Mesendoderm (in vitro differentiated cells): ENCODE data around the gene C1QTNF8.

Experiments used
- DNase-seq: peaks from one replicate; pipeline ENCODE4 v3.0.0; 2013
- H2AK5ac ChIP-seq: 2 replicates; pipeline ENCODE4 v1.6.1; 2013; ENCODE audit warnings: low read length, inconsistent platforms
- H2BK120ac ChIP-seq: 2 replicates; pipeline ENCODE4 v1.6.1; 2013; ENCODE audit warnings: low read depth, mild to moderate bottlenecking, low read length, moderate library complexity, mixed read lengths
- H2BK15ac ChIP-seq: replicated peaks from 2 replicates; pipeline ENCODE4 v1.6.1; 2013; ENCODE audit warnings: low read depth, mild to moderate bottlenecking, moderate library complexity
- H2BK5ac ChIP-seq: 2 replicates; pipeline ENCODE4 v1.6.1; 2013; ENCODE audit warnings: low read length, inconsistent platforms
- H3K18ac ChIP-seq: 2 replicates; pipeline ENCODE4 v1.6.1; 2013; ENCODE audit warnings: mild to moderate bottlenecking, low read length, mixed read lengths
- H3K23ac ChIP-seq: one replicate; pipeline ENCODE4 v1.6.1; 2013; ENCODE audit warnings: low read length
- H3K27ac ChIP-seq: 2 replicates; pipeline ENCODE4 v1.5.1; 2013; ENCODE audit warnings: low read depth, mild to moderate bottlenecking, inconsistent platforms, low read length, moderate library complexity
- H3K27me3 ChIP-seq: 2 replicates; pipeline ENCODE4 v1.6.1; 2013; ENCODE audit warnings: low read length, control low read depth, mild to moderate bottlenecking, inconsistent platforms; ENCODE audit not compliant: insufficient read depth, poor library complexity
- H3K36me3 ChIP-seq: 2 replicates; pipeline ENCODE4 v1.6.1; 2013; ENCODE audit warnings: low read length, inconsistent platforms; ENCODE audit not compliant: control insufficient read depth, insufficient read depth
- H3K4ac ChIP-seq: one replicate; pipeline ENCODE4 v1.6.1; 2013; ENCODE audit warnings: low read depth, mild to moderate bottlenecking, low read length, moderate library complexity
- H3K4me1 ChIP-seq: 2 replicates; pipeline ENCODE4 v1.6.1; 2013; ENCODE audit warnings: low read depth, low read length, inconsistent platforms; ENCODE audit not compliant: control insufficient read depth
- H3K4me2 ChIP-seq: 2 replicates; pipeline ENCODE4 v1.6.1; 2013; ENCODE audit warnings: low read length
- H3K4me3 ChIP-seq: 2 replicates; pipeline ENCODE4 v1.5.1; 2013; ENCODE audit warnings: mild to moderate bottlenecking, low read length
- H3K56ac ChIP-seq: one replicate; pipeline ENCODE4 v1.6.1; 2013; ENCODE audit warnings: low read length
- H3K79me1 ChIP-seq: 2 replicates; pipeline ENCODE4 v1.6.1; 2013; ENCODE audit warnings: low read length, inconsistent platforms
- H3K79me2 ChIP-seq: 2 replicates; pipeline ENCODE4 v1.6.1; 2013; ENCODE audit warnings: mild to moderate bottlenecking, low read length; ENCODE audit not compliant: control insufficient read depth, insufficient read depth
- H3K9ac ChIP-seq: 2 replicates; pipeline ENCODE4 v1.6.1; 2013; ENCODE audit warnings: low read length, inconsistent platforms
- H4K5ac ChIP-seq: one replicate; pipeline ENCODE4 v1.6.1; 2013; ENCODE audit warnings: low read length
- H4K8ac ChIP-seq: one replicate; pipeline ENCODE4 v1.6.1; 2013; ENCODE audit warnings: low read depth, mild to moderate bottlenecking, control low read depth, low read length, moderate library complexity
- WGBS: extraction: QIAGEN DNeasy Blood & Tissue Kit; methylation state at CpG from one replicate; pipeline ENCODE4 v1.1.7; 2013; ENCODE audit warnings: low lambda C conversion rate, missing lambda C conversion rate; ENCODE audit not compliant: insufficient coverage; ENCODE audit errors: extremely low coverage; 5-methylcytosine and 5-hydroxymethylcytosine counted together

Gene C1QTNF8

GRCh38 chr16:1082266-1082951 lies 13.6 kb downstream of the C1QTNF8 start:
- no peak for DNase-seq
- Histone ChIP-seq H3K79me1 (no peaks in the 10 kb centered on the region), H3K4me1 (peaks cover 4% of the 10 kb centered on the region), H3K4me2 (no peak overlapping the region), H3K27ac (no peak overlapping the region), H3K9ac (no peak overlapping the region), H3K18ac (no peak overlapping the region), H4K8ac (no peak overlapping the region), H3K36me3 (no peaks in the 10 kb centered on the region), H3K4ac (no peak overlapping the region), H2BK5ac (no peak overlapping the region), H3K4me3 (no peak overlapping the region), H2BK15ac (no peak overlapping the region), H2AK5ac (no peak overlapping the region), H3K23ac (no peak overlapping the region), H3K56ac (no peak overlapping the region), H2BK120ac (no peak overlapping the region), H4K5ac (no peak overlapping the region), H3K27me3 (no peaks in the 10 kb centered on the region), H3K79me2 (no peaks in the 10 kb centered on the region)
- no CpG with 5 or more reads among the region's 21 CpGs for WGBS

DNA sequence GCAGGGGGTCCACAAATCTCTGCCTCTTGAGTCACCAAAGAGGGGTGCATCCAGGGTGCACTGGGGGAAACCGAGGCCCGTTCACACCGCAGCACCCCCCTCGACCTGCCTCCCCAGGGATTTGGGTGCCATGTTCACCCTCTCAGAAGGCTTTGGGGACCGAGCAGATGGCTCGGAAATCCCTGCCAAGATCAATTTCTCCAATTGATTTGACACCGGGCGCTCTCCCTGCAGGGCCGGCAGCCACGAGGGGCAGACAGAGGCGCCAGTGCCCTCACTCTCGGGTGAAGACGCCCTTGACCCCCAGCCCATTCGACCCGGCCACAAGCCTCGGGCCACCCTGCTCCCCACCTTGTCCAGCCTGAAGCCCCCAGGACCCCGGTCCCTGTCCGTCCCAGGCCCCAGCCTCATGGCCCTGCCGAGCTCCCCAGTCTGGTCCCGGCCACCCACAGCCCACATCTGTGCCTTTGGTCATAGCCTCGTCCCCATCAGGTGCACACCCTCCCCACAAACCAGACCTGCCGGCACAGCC lies 14.2 kb downstream of the C1QTNF8 start:
- no peak overlapping the region for H3K4me3 ChIP-seq
- H3K23ac ChIP-seq = no peak overlapping the region
- DNase-seq = no peak
- no peak overlapping the region for H3K18ac ChIP-seq
- H2BK120ac ChIP-seq = no peak overlapping the region
- H3K27ac ChIP-seq = no peak overlapping the region
- no peak overlapping the region for H2BK15ac ChIP-seq
- H3K36me3 ChIP-seq = no peaks in the 10 kb centered on the region
- H2BK5ac ChIP-seq = no peak overlapping the region
- H4K8ac ChIP-seq = no peak overlapping the region
- H3K56ac ChIP-seq = no peak overlapping the region
- H3K4me1 ChIP-seq = peaks cover 4% of the 10 kb centered on the region
- no CpG with 5 or more reads among the region's 22 CpGs for WGBS
- no peak overlapping the region for H2AK5ac ChIP-seq
- no peak overlapping the region for H4K5ac ChIP-seq
- H3K4me2 ChIP-seq = no peak overlapping the region
- no peak overlapping the region for H3K4ac ChIP-seq
- no peak overlapping the region for H3K9ac ChIP-seq
- no peaks in the 10 kb centered on the region for H3K79me1 ChIP-seq
- no peaks in the 10 kb centered on the region for H3K79me2 ChIP-seq
- no peaks in the 10 kb centered on the region for H3K27me3 ChIP-seq

DNA sequence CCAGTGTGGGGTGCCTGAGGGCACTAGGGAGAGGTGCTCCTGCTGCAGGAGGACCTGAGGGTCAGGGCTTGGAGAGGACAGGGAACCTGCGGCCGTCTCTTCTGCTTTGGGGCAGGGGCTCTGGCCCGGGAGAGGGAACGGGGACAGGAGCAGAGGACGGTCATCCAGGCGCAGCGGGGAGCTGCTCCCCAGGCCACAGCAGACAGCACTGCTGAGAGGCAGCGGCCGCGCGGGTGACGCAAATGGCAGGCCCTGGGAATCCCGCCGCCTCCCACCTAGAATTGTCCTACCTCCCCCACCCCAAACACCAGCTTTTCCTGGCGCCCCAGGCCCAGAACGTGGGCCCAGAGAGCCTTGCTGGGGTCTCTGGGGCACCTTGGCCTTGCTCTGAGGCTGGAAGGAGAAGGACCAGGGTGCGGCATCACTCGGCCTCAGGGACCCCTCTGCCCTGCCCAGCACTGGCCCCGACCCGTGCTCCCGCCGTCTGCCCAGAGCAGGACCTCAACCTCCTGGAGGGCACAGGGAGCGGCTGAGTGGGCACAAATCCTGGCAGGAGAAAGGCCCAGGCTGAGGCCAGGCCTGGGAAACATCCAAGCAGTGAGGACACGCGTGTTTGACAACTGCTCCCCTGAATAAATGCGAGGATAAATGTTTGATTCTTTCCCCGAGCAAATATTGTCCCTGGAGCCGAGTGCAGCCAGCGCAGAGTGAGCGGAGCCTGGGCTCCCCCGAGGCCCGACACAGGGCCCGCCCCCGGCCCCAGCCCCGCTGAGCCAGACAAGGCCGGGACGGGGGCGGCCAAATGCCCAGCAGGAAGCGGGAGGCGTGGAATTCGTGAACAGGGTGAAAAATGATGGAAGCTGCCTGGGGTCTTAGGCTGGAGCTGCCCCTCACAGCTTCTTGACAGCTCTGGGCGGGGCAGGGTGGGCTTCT lies 15.0 kb downstream of the C1QTNF8 start:
- no peak overlapping the region for H2AK5ac ChIP-seq

DNA sequence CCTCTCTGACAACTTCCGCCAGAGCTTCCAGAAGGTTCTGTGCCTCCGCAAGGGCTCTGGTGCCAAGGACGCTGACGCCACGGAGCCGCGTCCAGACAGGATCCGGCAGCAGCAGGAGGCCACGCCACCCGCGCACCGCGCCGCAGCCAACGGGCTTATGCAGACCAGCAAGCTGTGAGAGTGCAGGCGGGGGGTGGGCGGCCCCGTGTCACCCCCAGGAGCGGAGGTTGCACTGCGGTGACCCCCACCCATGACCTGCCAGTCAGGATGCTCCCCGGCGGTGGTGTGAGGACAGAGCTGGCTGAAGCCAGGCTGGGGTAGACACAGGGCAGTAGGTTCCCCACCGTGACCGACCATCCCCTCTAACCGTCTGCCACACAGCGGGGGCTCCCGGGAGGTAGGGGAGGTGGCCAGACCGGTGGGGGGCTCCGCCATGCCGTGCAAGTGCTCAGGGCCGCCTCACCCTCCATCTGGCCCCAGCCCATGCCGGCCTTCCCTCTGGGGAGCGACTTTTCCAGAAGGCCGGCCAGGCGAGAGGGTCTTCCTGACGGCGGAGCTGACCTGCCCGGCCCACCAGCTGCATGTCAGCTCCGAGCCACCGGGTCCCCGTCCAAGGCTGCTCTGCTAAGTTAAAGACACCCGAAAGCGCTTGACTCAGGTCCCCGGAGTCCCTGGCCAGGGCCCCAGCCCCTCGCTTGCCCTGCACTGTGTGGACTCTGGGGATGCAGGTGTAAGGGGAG lies 16.1 kb downstream of the C1QTNF8 start:
- Histone ChIP-seq H4K5ac (no peak overlapping the region), H2BK120ac (no peak overlapping the region), H3K4ac (no peak overlapping the region), H3K27me3 (no peaks in the 10 kb centered on the region), H3K79me1 (no peaks in the 10 kb centered on the region), H4K8ac (no peak overlapping the region), H3K27ac (no peak overlapping the region), H3K56ac (peak overlapping the region; percentile 56), H3K79me2 (no peaks in the 10 kb centered on the region), H3K9ac (no peak overlapping the region), H2AK5ac (no peak overlapping the region), H2BK5ac (no peak overlapping the region), H3K4me2 (no peak overlapping the region), H3K4me1 (peaks cover 4% of the 10 kb centered on the region), H3K4me3 (no peak overlapping the region), H3K36me3 (no peaks in the 10 kb centered on the region), H3K18ac (peak overlapping the region; percentile 15), H2BK15ac (no peak overlapping the region), H3K23ac (no peak overlapping the region)
- no peak for DNase-seq
- WGBS = no CpG with 5 or more reads among the region's 45 CpGs

More for the DNA sequence above, 15.0 kb downstream of the C1QTNF8 start:
- H2BK120ac ChIP-seq = no peak overlapping the region
- no peak overlapping the region for H3K4me3 ChIP-seq
- no peaks in the 10 kb centered on the region for H3K79me2 ChIP-seq
- no peak overlapping the region for H2BK15ac ChIP-seq
- peak overlapping the region; percentile 74 for H3K23ac ChIP-seq
- no peaks in the 10 kb centered on the region for H3K27me3 ChIP-seq
- peak; percentile 39 for DNase-seq
- no peaks in the 10 kb centered on the region for H3K36me3 ChIP-seq
- no CpG with 5 or more reads among the region's 42 CpGs for WGBS
- H3K27ac ChIP-seq = no peak overlapping the region
- H3K9ac ChIP-seq = peak overlapping the region; percentile 8
- no peak overlapping the region for H2BK5ac ChIP-seq
- H4K8ac ChIP-seq = no peak overlapping the region
- H4K5ac ChIP-seq = no peak overlapping the region
- H3K18ac ChIP-seq = peak overlapping the region; percentile 15
- H3K79me1 ChIP-seq = no peaks in the 10 kb centered on the region
- peaks cover 4% of the 10 kb centered on the region for H3K4me1 ChIP-seq
- H3K56ac ChIP-seq = peak overlapping the region; percentile 61
- no peak overlapping the region for H3K4ac ChIP-seq
- H3K4me2 ChIP-seq = no peak overlapping the region

DNA sequence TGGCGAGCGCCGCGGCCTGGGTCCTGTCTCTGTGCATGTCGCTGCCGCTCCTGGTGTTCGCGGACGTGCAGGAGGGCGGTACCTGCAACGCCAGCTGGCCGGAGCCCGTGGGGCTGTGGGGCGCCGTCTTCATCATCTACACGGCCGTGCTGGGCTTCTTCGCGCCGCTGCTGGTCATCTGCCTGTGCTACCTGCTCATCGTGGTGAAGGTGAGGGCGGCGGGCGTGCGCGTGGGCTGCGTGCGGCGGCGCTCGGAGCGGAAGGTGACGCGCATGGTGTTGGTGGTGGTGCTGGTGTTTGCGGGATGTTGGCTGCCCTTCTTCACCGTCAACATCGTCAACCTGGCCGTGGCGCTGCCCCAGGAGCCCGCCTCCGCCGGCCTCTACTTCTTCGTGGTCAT lies 16.7 kb downstream of the C1QTNF8 start:
- Histone ChIP-seq H3K4me1 (peaks cover 4% of the 10 kb centered on the region), H2BK15ac (no peak overlapping the region), H4K5ac (no peak overlapping the region), H2BK120ac (no peak overlapping the region), H3K79me2 (no peaks in the 10 kb centered on the region), H3K4me3 (no peak overlapping the region), H3K4ac (no peak overlapping the region), H3K36me3 (no peaks in the 10 kb centered on the region), H4K8ac (no peak overlapping the region), H3K27me3 (no peaks in the 10 kb centered on the region), H3K79me1 (no peaks in the 10 kb centered on the region), H3K9ac (no peak overlapping the region), H3K56ac (no peak overlapping the region), H3K18ac (no peak overlapping the region), H3K27ac (no peak overlapping the region), H2BK5ac (no peak overlapping the region), H2AK5ac (no peak overlapping the region), H3K4me2 (no peak overlapping the region), H3K23ac (no peak overlapping the region)
- WGBS = no CpG with 5 or more reads among the region's 43 CpGs
- DNase-seq = no peak
